A549 (cell line): ENCODE measurements around the gene CAPN9. TPM values are rescaled to one million over a fixed set of nuclear protein-coding genes. Genes with fewer than 3 reads are reported as not detected.
A peak's percentile ranks its signal among the peaks of the same experiment; 100 is the strongest.

Experiments
- ATAC-seq, 2 experiments: fragments of 200-7000 bp in 1 of 2; fragments of >200 bp in 1 of 2; cut with Nextera tagmentation in 1 of 2; cut with Tn5 transposase in 1 of 2; 3 replicates each; pipeline versions ENCODE4 v1.8.0 to v1.9.1; 2018 to 2020; ENCODE audit warnings: mild to moderate bottlenecking in 1 of 2, moderate library complexity in 1 of 2
- CTCF ChIA-PET: fragments of 300-600 bp; sonication (Branson Sonifier 250); formaldehyde crosslinking; extraction: SDS; loops from one replicate; lab custom pipeline; 2021; ENCODE audit warnings: antibody characterized with exemption, inconsistent platforms; lab: Yijun Ruan, JAX
- POLR2A ChIA-PET: fragments of 350-600 bp; formaldehyde crosslinking; extraction: SDS; loops from one replicate; lab custom pipeline; 2021; ENCODE audit warnings: antibody characterized with exemption, inconsistent platforms; lab: Yijun Ruan, JAX
- DNase-seq, 2 experiments: peaks; one replicate each; pipeline versions ENCODE4 v3.0.0 to v3.0.0-alpha.2; 2011 to 2016; ENCODE audit warnings: low read depth in 1 of 2, low spot score in 1 of 2
- FAIRE-seq: peaks from 2 replicates; lab custom pipeline; 2011; peaks lifted over from hg19 to GRCh38; lab: Jason Lieb, UNC
- H3K27ac ChIP-seq, 2 experiments: fragments of >200 bp; sonication (Bioruptor Twin); formaldehyde crosslinking; 3 replicates each; pipeline ENCODE4 v1.5.1; 2016 to 2017
- H3K4me1 ChIP-seq: fragments of >200 bp; sonication (Bioruptor Twin); formaldehyde crosslinking; 3 replicates; pipeline ENCODE4 v1.6.1; 2016
- H3K4me2 ChIP-seq: fragments of >200 bp; sonication (Bioruptor Twin); formaldehyde crosslinking; 3 replicates; pipeline ENCODE4 v1.6.1; 2016
- H3K4me3 ChIP-seq: fragments of >200 bp; sonication (Bioruptor Twin); formaldehyde crosslinking; 3 replicates; pipeline ENCODE4 v1.5.1; 2016
- H3K9me3 ChIP-seq: fragments of >200 bp; sonication (Bioruptor Twin); formaldehyde crosslinking; 3 replicates; pipeline ENCODE4 v1.6.1; 2016
- BHLHE40 ChIP-seq: IDR thresholded peaks from 2 replicates; pipeline ENCODE4 v1.6.1; 2012; ENCODE audit warnings: low read depth, low read length, inconsistent platforms
- CBX8 ChIP-seq: fragments of 200-600 bp; sonication (generic); IDR thresholded peaks from 2 replicates; pipeline ENCODE4 v1.6.1; 2016
- CHD4 ChIP-seq: fragments of 200-600 bp; sonication (generic); IDR thresholded peaks from 2 replicates; pipeline ENCODE4 v1.6.1; 2016; ENCODE audit warnings: antibody characterized with exemption, mild to moderate bottlenecking, borderline replicate concordance
- E2F6 ChIP-seq: IDR thresholded peaks from 2 replicates; pipeline ENCODE4 v1.6.1; 2012; ENCODE audit warnings: low read depth, borderline replicate concordance
- EP300 ChIP-seq, 2 experiments: fragments of >200 bp; sonication (Bioruptor Twin); formaldehyde crosslinking; IDR thresholded peaks; 2 replicates in 1 of 2; 3 replicates in 1 of 2; pipeline ENCODE4 v1.6.1; 2016 to 2017
- FOSL2 ChIP-seq, 2 experiments: fragments of 450-650 bp in 1 of 2; fragments of >200 bp in 1 of 2; sonication (Bioruptor Twin) in 1 of 2; formaldehyde crosslinking; IDR thresholded peaks; 2 replicates each; pipeline versions ENCODE4 v1.5.0 to v1.6.1; 2016 to 2020; ENCODE audit warnings: mild to moderate bottlenecking in 1 of 2, moderate library complexity in 1 of 2
- HOXA7 ChIP-seq: fragments of 250-450 bp; sonication (Bioruptor Pico); IDR thresholded peaks from 2 replicates; pipeline ENCODE4 v1.5.0; 2020; ENCODE audit warnings: mild to moderate bottlenecking, moderate library complexity
- HOXB5 ChIP-seq: fragments of 250-450 bp; sonication (Bioruptor Pico); IDR thresholded peaks from 2 replicates; pipeline ENCODE4 v1.5.0; 2020; ENCODE audit warnings: mild to moderate bottlenecking, moderate library complexity
- JUN ChIP-seq, 2 experiments: fragments of >200 bp; sonication (Bioruptor Twin); formaldehyde crosslinking; IDR thresholded peaks; 2 replicates in 1 of 2; 3 replicates in 1 of 2; pipeline ENCODE4 v1.6.1; 2016 to 2017
- JUNB ChIP-seq: fragments of >200 bp; sonication (Bioruptor Twin); formaldehyde crosslinking; IDR thresholded peaks from 2 replicates; pipeline ENCODE4 v1.6.1; 2016
- KDM1A ChIP-seq: fragments of 200-600 bp; sonication (generic); IDR thresholded peaks from 2 replicates; pipeline ENCODE4 v1.6.1; 2016; ENCODE audit warnings: low read depth, mild to moderate bottlenecking
- MAFK ChIP-seq: fragments of 450-650 bp; IDR thresholded peaks from 2 replicates; pipeline ENCODE4 v1.6.1; 2014; ENCODE audit not compliant: partially characterized antibody
- MYC ChIP-seq: IDR thresholded peaks from 2 replicates; pipeline ENCODE4 v1.6.1; 2012; ENCODE audit warnings: mild to moderate bottlenecking, inconsistent platforms, low read length, improper control_type of control experiment, borderline replicate concordance
- NFE2L2 ChIP-seq: fragments of 150-350 bp; conservative IDR thresholded peaks from 2 replicates; pipeline ENCODE4 v1.6.1; 2014; ENCODE audit warnings: low read length
- PHF8 ChIP-seq: fragments of 200-600 bp; sonication (generic); IDR thresholded peaks from 2 replicates; pipeline ENCODE4 v1.6.1; 2016; ENCODE audit warnings: low read depth, mild to moderate bottlenecking, antibody characterized with exemption, moderate library complexity, borderline replicate concordance
- RARB ChIP-seq: fragments of 250-450 bp; sonication (Bioruptor Pico); IDR thresholded peaks from 2 replicates; pipeline ENCODE4 v1.8.0; 2021; ENCODE audit warnings: mild to moderate bottlenecking, moderate library complexity
- RCOR1 ChIP-seq: fragments of 150-350 bp; IDR thresholded peaks from 2 replicates; pipeline ENCODE4 v1.6.1; 2014; ENCODE audit warnings: antibody characterized with exemption, low read length, low read depth
- TP53 ChIP-seq: fragments of 250-450 bp; sonication (Bioruptor Pico); IDR thresholded peaks from 2 replicates; pipeline ENCODE4 v1.5.0; 2021; ENCODE audit warnings: mild to moderate bottlenecking, moderate library complexity
- ZC3H11A ChIP-seq: fragments of 450-650 bp; IDR thresholded peaks from 2 replicates; pipeline ENCODE4 v1.6.1; 2014; ENCODE audit warnings: antibody characterized with exemption, mild to moderate bottlenecking
- WGBS: methylation state at CpG from one replicate; pipeline ENCODE4 v1.1.6; 2017; ENCODE audit errors: missing lambda C conversion rate; 5-methylcytosine and 5-hydroxymethylcytosine counted together
- polyA plus RNA-seq, 4 experiments: library from polyadenylated mRNA; depleted of rRNA in 3 of 4; stranded (reverse); fragments of >200 nt; fragmentation: RNase III in 1 of 4; extraction: RNeasy Plus Mini Kit Qiagen cat#74134 plus additional on column Dnase treatment in 1 of 4; gene quantifications; 2 replicates in 3 of 4; 3 replicates in 1 of 4; pipeline ENCODE4 v1.2.3, GENCODE V29; 2011 to 2017
- TF ChIP-seq, protein P1 (sequence below): fragments of >200 bp; sonication (Bioruptor Twin); formaldehyde crosslinking; IDR thresholded peaks from 2 replicates; pipeline ENCODE4 v1.6.1; 2016

Gene CAPN9
- polyA plus RNA-seq, 2 of the 4 experiments (the other 2 are of a cell fraction): not detected

GRCh38 chr1:230824919-230825721, 77.9 kb downstream of the CAPN9 start:
- ChIA-PET CTCF (no interaction called here), POLR2A (no interaction called here)
- FAIRE-seq: no peak
- H3K27ac ChIP-seq: peak overlapping the region; percentile 44 to 61; a peak in 3 of 6 replicates
- peak; percentile 33 to 49 for DNase-seq
- TF ChIP-seq, protein P1, sequence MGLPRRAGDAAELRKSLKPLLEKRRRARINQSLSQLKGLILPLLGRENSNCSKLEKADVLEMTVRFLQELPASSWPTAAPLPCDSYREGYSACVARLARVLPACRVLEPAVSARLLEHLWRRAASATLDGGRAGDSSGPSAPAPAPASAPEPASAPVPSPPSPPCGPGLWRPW: no peak
- TF ChIP-seq KDM1A (no peak), JUNB (peak; percentile 55; the same call in 1 of the 2 replicates), ZC3H11A (no peak), FOSL2 (IDR thresholded peaks at IDR 0.05) (0 out of 2 replicates have a peak, but pooled peaks have one; percentile 24), FOSL2 (CRISPR knock-in tag; IDR thresholded peaks at IDR 0.05) (peak; percentile 65)
- TF ChIP-seq, all 56 proteins: peak for 2
- peak; percentile 71 to 83 for ATAC-seq
- Histone ChIP-seq H3K4me1 (peaks cover 18% of the 10 kb centered on the region), H3K4me3 (no peak overlapping the region), H3K4me2 (peak overlapping the region; percentile 62), H3K9me3 (no peaks in the 10 kb centered on the region)
- WGBS: 40% methylated on average over 11 of the region's 11 CpGs

DNA sequence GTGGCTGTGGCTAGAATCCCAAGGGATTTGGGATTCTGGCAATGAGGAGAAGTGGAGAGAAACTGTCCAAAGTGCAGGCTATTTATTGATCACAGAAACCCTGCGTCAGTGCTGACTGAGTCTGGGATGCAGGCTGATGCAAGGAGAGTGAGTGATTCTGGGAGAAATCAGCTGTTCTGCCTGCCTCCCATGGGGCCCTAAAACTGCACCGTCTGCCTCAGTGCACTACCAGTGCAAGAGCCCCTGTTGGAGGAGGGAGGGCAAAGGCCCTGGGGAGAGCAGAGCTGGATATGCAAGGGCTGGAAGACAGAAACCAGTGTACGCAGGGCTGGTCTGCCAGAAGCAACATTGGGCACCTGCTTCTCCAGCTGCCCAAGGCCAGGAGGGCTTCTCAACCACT, 78.6 kb downstream of the CAPN9 start:
- Histone ChIP-seq H3K4me2 (peak overlapping the region; percentile 62), H3K4me3 (no peak overlapping the region), H3K27ac (peak overlapping the region in 1 of 2 experiments; percentile 29; a peak in 2 of 6 replicates), H3K4me1 (peaks cover 18% of the 10 kb centered on the region), H3K9me3 (no peaks in the 10 kb centered on the region)
- TF ChIP-seq FOSL2 (IDR thresholded peaks at IDR 0.05) (no peak), FOSL2 (CRISPR knock-in tag; IDR thresholded peaks at IDR 0.05) (no peak), RCOR1 (no peak), HOXA7 (no peak), RARB (CRISPR knock-in tag) (no peak), E2F6 (no peak), EP300 (IDR thresholded peaks at IDR 0.05) (no peak), JUN (IDR thresholded peaks at IDR 0.05) (no peak), PHF8 (no peak), MAFK (no peak)
- DNase-seq (no peak), ATAC-seq (no peak), FAIRE-seq (no peak)
- ChIA-PET CTCF (interaction anchor here (1.0 kb wide), 1 partner anchor 153 kb away, joined by 3 read pairs; the partner anchor contains the start of gene TTC13), POLR2A (no interaction called here)
- 81% methylated on average over 3 of the region's 3 CpGs for WGBS

GRCh38 chr1:230826166-230826875, 79.1 kb downstream of the CAPN9 start:
- Histone ChIP-seq H3K9me3 (no peaks in the 10 kb centered on the region), H3K4me3 (no peak overlapping the region), H3K4me2 (no peak overlapping the region), H3K4me1 (peaks cover 18% of the 10 kb centered on the region), H3K27ac (no peak overlapping the region; a peak in 1 of 6 replicates)
- ChIA-PET CTCF (interaction anchor here (1.0 kb wide), 1 partner anchor 152 kb away, joined by 3 read pairs; the partner anchor contains the start of gene TTC13), POLR2A (no interaction called here)
- no peak for FAIRE-seq
- no peak for ATAC-seq
- DNase-seq: no peak
- WGBS: 81% methylated on average over 9 of the region's 9 CpGs
- TF ChIP-seq TP53 (CRISPR knock-in tag) (no peak), CHD4 (no peak), BHLHE40 (no peak), HOXB5 (no peak), JUN (IDR thresholded peaks at IDR 0.05) (no peak), E2F6 (no peak), NFE2L2 (no peak), MYC (no peak), CBX8 (no peak)
